HG02798 (cell line): ENCODE measurements around the gene ADGRL2.

Source experiments
- ATAC-seq: cut with Tn5 transposase; IDR thresholded peaks from one replicate; pipeline ENCODE4 v1.9.1; 2021; ENCODE audit warnings: mild to moderate bottlenecking; ENCODE audit not compliant: unreplicated experiment, poor library complexity

The ADGRL2 gene

DNA sequence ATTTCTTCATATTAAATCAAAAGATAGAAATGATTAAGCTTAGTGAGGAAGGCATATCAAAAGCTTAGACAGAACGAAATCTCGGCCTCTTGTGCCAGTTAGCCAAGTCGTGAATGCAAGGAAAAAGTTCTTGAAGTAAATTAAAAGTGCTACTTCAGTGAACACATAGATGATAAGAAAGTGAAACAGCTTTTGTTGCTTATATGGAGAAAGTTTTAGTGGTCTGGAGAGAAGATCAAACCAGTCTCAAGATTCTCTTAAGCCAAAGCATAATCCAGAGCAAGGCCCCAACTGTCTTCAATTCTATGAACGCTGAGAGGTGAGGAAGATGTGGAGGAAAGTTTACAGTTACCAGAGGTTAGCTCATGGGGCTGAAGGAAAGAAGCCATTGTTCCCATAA, 88.4 kb downstream of the ADGRL2 start:
- ATAC-seq = no peak

DNA sequence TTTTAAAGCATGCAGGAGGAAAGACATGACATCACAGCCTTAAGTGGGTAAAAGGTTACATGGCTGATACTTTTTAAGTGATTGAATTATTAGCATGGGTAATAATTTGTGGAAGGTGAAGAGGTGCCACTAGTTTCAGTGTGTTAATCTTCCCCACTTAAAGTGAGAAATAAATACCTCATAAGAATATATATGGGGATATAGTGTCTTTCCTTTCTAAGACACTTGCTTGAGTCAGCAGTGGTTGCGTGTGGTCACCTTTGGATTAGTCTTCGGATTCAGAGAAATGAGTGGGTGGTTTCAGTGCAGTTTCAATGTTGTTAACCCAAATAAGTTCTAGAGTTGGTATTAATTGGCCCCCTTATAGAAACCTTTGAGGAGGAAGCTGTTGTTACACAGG, 94.1 kb downstream of the ADGRL2 start:
- peak; percentile 60 for ATAC-seq

DNA sequence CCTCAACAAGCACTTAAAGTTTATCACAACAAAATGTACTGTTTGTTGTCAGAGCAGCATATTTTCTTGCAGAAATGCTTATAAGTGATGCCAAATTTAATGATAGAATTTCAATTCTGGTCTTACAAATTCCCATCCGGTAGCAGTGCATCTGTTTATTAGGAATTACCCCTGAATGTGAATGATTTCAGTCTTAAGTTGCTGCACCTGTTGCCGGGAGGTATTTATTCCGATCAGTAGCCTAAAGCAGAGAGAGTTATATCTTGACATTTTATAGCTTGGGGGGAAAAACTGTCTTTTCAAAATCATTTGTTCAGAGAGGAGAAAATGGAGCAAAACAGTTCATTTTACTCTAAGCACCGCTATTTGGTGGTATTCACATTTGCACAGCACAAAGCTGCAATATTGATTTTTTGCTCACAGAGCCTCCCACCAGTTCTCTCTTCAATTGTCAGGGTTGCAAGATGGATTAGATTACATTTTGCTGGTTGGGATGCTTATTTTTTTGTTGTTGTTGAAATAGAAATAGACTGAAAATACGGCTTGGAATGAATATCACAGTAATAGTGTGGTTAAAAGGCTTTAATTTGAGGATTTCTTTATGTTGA, 98.6 kb downstream of the ADGRL2 start:
- ATAC-seq = no peak

DNA sequence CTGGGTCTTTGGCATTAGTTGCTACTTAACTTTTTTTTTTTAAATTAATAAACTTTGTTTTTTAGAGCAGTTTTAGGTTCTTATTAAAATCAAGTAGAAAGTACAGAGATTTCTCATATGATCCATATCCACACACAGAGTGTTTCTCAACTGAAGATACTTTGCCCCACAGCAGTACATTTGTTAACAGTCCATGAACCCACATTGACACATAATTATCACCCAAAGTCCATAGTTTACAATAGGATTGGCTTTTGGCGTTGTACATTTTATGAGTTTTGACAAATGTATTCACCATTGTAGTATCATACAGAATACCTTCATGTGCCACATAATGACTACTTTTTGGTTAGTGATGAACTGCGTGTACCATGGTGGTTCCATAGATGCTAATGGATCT, 106.8 kb downstream of the ADGRL2 start:
- no peak for ATAC-seq

DNA sequence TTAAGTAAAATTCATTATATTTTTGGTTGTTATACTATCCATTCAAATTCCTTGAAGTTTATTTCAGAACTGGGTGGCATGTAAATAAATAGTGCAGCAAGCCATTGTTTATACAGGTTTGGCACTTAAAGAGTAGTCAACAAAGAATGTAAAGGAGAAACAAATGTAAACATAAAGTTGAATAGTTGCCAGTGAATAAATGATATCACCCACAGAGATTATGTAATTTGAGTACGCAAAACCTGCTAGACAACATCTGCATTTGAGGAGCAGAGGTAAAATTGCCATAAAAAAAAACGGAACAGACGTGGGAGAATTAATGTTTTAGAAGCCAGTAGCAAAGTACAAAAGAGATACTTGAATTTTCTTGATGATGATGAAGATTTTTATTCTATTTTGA, 111.6 kb downstream of the ADGRL2 start:
- no peak for ATAC-seq

DNA sequence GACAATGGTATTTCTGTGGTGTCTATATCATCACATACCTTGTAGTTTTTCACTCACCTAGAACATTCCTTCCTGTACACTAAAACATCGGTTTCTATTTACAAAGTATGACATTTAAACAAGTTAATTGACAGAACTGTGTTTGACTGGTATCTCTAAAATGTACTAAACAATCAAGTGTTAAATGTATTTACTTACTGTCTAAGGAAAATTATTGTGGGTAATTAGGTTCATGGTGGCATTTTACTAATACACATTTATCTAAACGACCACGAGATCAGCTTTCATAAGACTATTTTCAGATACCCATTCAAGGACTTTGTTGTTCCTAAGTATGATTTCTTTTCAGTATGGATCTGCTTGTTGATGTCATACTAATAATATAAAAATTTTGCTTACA, 115.2 kb downstream of the ADGRL2 start:
- no peak for ATAC-seq

DNA sequence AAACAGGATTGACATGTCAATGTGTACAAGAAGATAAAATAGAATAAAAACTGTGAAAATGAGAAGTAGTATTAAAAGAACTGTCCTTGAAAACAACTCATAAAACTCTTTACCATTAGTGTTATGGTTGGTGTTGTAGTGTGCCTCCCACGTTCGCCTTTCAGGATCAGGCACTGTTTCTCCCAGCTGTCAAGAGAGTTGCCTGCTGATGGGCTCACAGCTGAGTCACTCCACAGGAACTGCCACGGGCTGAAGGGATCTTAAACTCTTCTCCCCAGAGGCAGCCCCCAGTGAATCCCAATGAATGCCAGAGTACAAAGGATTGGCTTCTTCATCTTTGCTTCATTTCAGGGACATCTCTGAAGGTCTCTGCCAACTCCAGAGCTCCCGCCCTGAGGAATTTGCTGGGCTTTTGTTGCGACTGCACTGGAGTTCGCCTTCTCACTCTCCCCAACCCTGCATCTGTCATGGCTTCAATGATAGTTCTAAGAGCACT, 119.6 kb downstream of the ADGRL2 start:
- ATAC-seq = no peak

DNA sequence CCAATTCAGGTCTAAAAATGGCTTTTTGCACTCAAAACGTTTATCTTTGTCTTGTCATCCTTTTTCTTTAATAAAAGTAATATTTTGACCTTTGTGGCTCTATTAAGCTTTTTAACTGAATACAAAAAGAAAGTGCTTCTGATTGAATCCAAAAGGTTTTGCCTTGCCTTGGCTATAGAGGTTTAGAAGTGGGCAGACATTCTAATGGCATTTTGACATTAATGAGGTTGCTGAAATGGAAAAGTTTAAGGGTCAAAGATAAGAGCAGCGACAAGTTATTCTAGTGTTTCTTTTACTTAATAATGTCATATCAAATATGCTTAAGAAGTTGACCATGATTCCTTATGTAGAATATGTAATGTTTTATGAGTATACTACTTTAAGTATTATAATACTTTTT, 120.2 kb downstream of the ADGRL2 start:
- no peak for ATAC-seq

DNA sequence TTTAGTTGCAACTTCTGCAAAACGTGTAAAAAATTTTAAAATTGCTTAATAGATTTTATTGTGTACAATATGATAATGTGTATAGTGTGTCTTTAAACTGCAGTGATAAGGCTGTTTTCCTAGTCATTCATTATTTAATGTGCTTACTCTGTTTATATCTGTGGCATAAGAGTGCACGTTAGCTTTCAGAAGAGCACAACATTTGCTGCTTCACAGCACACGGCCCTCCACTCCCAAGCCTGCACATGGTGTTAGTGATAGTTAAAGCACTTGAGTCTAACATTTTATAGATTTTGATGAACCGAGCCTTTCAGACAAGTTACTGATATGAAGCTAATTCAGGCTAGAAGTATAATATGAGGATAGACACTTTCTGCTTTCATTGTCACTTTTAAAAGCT, 120.6 kb downstream of the ADGRL2 start:
- ATAC-seq = no peak

DNA sequence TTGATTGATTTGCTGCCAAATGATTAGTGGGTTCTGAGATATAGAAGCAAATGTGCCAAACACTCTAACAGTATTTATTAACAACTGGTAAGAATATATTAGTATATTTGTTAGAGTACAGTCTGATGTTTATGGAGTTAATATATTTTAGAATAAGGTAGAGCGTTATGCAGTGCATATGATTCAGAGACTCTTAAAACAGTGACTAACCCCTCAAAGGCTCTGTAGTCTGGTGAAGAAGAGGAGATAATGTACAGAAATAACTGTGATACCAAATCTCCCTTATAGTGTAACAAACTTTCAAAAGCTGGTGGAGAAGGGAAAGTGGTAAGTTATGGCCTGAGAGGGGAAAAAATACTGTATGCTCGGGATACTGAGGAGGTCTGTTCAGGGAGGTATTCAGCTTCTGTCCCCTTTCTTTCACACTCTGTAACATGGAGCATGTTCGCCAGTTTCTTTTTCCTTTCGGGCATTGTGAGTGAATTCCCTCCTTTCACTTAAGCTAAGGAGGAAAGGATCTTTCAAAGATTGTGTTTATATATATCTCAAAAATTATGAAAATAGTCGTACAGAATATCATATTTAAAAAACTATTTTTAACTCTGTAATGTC, 121.2 kb downstream of the ADGRL2 start:
- no peak for ATAC-seq

DNA sequence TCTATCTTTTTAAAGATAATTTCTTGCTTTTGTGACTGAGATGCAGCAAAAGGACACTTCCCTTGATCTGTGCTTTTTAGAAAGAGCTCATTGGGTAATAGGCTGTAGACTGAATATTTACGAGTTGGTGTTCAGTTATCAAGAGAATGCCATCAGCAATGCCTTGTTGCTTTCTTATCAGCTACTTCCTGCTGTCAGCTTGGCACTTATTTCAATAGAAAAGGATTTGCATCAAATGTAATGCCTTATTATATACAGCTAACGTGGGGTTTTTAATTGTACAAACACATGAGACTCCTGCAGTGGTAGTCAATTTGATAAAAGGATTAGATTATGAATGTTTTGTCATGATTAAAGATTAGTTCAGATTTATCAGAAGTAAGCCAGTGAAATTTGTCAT, 122.2 kb downstream of the ADGRL2 start:
- no peak for ATAC-seq

DNA sequence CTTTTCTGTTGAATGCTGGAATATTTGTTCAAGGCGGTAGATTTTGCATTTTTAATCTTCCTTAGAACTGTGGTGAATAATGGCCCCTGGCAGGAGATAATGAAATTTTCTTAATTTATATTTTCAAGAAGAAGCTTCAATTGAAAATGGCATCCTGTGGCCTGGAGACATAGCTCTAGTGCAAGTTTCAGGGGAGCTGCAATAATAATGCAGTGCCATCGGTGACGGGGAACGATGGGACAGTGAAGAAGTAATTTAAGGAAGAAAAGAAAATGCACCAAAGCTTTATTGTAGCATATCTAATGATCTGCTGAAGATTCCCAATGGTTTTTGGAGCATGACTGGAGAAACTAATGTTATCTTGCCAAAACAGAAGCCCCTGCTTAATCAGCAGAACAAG, 128.4 kb downstream of the ADGRL2 start:
- ATAC-seq = no peak

DNA sequence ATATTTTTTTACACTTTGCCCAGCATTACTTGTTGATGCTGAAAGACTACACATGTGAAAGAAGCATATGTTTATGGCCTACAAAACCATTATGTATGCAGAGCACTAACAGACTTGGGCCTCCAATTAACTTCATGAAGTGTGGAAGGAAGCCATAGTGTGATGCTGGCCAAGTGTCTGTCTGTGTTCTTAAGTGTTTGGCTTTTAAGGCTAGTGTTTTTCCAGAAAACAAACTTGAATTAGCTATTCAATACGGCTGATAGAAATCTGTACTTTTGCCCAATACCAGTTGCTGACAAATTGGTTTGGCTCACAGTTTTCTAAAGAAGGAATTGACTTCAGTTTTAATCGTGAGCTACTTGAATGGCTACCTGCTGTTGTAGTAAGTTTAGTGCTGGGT, 136.1 kb downstream of the ADGRL2 start:
- ATAC-seq = no peak

DNA sequence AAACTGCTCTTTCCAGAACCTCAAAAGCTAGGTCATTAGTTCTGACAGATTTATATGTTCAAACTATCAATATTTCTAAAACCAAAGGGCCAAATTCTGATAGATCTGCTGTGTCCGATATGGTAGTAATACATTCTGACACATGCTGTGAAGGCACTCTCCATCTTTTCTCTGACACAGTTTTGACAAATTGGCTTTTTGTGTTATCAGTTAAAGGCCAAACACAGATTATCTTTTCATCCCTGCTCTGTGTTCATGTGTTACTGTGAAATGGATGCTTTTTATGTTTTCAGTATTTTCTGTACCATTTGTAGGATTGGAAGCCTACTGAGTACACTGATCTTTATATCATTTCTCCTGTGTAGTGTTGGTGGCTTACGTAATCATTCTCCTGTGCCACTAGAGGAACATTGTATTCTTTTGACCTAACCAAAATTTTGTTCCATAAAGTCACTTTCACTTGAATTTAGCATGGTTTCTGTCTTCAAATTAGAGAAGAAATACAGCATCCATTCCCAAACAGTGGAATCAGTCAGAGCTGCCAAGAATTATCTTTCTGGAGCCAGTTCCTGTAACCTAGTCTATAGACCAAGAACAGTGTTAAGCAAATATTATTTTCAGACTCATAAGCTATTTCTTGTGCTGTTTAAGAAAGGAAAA, 137.2 kb downstream of the ADGRL2 start:
- no peak for ATAC-seq

DNA sequence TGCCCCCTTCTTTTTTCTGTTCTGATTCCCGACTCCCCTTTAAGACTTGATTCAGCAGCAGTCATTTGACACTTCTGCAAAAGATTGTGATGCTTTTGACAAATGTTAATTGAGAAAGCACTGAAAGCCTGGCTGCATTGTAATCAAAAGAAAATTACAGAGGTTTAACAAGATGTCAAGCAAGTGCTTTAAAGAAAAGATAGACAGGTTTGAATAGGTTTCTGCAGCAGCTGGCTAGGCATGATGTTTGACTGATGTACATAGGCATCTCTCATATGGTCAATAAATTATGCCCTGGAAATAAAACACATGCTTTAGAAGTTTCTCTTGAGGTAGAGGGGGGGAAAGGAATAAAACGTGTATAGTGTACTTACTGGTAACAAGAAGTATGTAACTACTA, 147.8 kb downstream of the ADGRL2 start:
- ATAC-seq = no peak

DNA sequence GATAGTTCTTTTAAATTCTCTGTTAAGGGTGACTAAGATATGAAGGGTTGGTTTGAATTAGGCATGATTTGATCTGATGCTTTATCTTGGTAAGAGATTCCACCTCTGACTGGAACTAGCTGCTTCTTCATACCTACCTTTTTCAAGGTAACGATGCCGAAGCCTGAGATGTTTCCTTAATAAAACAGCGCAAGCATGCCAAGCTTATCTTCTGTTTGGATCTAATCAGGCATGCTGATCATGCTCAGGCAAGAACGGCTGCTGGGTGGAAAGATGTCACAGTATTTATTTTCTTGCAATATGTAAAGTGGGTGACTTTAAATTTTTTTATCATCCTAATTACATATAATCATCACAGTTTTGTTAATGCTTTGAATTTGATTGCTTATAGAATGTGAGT, 148.7 kb downstream of the ADGRL2 start:
- no peak for ATAC-seq

DNA sequence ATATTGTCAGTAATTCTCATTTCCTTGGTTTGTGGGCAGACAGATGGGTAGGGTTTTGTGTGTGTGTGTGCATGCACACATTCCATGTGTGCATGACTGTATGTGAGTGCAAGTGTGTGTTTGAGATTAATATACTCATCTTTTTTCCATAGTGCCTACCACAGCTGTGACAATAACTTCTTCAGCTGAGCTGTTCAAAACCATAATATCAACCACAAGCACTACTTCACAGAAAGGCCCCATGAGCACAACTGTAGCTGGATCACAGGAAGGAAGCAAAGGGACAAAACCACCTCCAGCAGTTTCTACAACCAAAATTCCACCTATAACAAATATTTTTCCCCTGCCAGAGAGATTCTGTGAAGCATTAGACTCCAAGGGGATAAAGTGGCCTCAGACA, 149.3 kb downstream of the ADGRL2 start:
- ATAC-seq = no peak

DNA sequence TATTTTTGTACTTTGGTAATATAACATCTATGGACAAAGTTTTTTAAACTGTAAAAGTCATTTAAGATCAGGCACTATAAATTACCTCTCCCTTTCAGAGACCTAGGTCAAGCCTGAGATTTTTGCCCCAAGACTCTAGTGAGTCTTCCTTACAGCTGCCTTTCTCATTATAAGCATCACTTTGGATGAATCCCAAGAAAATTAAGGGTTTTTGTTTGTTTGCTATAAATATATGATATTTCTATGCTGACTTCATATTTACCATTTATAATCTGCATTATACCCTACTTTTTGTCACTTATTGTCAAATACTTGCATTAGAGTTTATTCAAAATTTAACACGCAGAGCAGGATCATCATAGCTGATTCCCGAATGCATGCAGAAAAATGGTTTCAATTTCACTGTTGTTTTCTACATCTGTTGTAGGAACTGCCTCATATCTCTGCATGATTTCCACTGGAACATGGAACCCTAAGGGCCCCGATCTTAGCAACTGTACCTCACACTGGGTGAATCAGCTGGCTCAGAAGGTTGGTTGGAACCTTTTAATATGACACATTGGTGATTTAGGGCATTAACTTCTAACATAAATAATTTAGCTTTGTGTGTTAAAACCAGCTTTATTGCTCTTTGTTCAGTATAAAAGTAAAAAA, 150.0 kb downstream of the ADGRL2 start:
- no peak for ATAC-seq

DNA sequence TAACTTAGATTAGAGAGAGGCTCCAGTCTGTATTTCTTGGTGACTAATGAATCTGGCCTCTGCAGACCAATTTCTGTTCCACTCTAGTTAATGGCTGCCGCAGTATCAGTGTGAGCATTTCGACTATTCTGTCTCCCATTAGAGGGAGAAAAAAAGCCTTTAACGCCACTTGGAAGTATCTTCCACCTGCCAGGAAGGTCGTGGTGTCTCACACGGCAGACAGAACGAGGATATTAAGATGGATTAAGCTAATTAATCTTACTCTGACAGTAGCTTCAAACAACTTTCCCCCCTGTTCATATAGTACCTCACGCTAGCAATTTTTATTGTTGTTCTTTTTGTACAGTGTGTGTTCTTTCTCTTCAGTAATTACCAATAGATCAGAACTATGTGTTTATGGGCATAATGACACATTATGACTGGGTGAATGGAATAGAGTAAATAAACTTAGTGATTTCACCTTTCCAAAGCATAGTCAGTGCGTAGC, 153.8 kb downstream of the ADGRL2 start:
- ATAC-seq = no peak

DNA sequence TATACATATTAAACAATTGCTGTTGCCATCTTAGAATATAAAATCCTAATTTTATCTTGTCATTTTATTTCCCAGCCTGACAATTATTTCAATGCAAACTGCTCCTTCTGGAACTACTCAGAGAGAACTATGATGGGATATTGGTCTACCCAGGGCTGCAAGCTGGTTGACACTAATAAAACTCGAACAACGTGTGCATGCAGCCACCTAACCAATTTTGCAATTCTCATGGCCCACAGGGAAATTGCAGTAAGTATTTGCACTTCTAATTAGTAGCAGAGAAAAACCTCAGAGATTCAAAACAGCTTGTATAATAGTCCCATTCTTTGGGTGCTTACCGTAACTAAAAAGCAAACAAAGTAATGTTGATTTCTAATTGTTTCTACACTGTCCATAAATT, 167.2 kb downstream of the ADGRL2 start:
- ATAC-seq = no peak

DNA sequence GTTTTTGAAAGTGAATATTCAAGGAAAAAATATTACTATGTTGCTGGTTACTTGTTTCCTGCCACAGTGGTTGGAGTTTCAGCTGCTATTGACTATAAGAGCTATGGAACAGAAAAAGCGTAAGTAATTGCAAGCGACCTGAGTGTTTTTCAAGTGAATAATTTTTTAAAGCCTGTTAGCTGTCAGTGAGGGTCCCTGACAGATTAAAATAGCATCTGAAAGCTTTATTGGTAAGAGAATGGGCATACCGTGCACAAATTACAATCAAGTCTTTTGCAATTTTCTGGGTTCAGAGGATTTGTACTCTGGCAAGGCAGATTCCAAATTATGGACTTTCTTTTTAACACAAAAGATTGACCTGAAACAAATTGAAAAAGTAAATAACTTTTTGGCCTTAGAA, 169.7 kb downstream of the ADGRL2 start:
- ATAC-seq = no peak
